ENCODE measurements around the gene CCDC88C. TPM values are rescaled to one million over a fixed set of nuclear protein-coding genes. Genes with fewer than 3 reads are reported as not detected.

Gene CCDC88C
- total and polyA plus RNA-seq, 2 experiments from 2014 or later, result 23.6 to 60.7 TPM

- H3F3A ChIP-seq (replicated peaks; ENCODE audit: low read depth), result no peaks in the 10 kb centered on the region
- ATAC-seq (no peak), DNase-seq (ENCODE audit: low spot score) (no peak)
- H3K4me3 ChIP-seq, result no peak overlapping the region
- TF ChIP-seq REST (IDR thresholded peaks at IDR 0.05; ENCODE audit: unreplicated experiment) (no peak), JUNB (IDR thresholded peaks at IDR 0.05; ENCODE audit: unreplicated experiment) (no peak), NANOG (IDR thresholded peaks at IDR 0.05; ENCODE audit: borderline replicate concordance) (no peak), ZNF331 (CRISPR knock-in tag; IDR thresholded peaks at IDR 0.05; ENCODE audit: low read depth) (no peak), EZH2phosphoT487 (IDR thresholded peaks at IDR 0.05; ENCODE audit: unreplicated experiment) (no peak)
- TF ChIP-seq, protein P1, sequence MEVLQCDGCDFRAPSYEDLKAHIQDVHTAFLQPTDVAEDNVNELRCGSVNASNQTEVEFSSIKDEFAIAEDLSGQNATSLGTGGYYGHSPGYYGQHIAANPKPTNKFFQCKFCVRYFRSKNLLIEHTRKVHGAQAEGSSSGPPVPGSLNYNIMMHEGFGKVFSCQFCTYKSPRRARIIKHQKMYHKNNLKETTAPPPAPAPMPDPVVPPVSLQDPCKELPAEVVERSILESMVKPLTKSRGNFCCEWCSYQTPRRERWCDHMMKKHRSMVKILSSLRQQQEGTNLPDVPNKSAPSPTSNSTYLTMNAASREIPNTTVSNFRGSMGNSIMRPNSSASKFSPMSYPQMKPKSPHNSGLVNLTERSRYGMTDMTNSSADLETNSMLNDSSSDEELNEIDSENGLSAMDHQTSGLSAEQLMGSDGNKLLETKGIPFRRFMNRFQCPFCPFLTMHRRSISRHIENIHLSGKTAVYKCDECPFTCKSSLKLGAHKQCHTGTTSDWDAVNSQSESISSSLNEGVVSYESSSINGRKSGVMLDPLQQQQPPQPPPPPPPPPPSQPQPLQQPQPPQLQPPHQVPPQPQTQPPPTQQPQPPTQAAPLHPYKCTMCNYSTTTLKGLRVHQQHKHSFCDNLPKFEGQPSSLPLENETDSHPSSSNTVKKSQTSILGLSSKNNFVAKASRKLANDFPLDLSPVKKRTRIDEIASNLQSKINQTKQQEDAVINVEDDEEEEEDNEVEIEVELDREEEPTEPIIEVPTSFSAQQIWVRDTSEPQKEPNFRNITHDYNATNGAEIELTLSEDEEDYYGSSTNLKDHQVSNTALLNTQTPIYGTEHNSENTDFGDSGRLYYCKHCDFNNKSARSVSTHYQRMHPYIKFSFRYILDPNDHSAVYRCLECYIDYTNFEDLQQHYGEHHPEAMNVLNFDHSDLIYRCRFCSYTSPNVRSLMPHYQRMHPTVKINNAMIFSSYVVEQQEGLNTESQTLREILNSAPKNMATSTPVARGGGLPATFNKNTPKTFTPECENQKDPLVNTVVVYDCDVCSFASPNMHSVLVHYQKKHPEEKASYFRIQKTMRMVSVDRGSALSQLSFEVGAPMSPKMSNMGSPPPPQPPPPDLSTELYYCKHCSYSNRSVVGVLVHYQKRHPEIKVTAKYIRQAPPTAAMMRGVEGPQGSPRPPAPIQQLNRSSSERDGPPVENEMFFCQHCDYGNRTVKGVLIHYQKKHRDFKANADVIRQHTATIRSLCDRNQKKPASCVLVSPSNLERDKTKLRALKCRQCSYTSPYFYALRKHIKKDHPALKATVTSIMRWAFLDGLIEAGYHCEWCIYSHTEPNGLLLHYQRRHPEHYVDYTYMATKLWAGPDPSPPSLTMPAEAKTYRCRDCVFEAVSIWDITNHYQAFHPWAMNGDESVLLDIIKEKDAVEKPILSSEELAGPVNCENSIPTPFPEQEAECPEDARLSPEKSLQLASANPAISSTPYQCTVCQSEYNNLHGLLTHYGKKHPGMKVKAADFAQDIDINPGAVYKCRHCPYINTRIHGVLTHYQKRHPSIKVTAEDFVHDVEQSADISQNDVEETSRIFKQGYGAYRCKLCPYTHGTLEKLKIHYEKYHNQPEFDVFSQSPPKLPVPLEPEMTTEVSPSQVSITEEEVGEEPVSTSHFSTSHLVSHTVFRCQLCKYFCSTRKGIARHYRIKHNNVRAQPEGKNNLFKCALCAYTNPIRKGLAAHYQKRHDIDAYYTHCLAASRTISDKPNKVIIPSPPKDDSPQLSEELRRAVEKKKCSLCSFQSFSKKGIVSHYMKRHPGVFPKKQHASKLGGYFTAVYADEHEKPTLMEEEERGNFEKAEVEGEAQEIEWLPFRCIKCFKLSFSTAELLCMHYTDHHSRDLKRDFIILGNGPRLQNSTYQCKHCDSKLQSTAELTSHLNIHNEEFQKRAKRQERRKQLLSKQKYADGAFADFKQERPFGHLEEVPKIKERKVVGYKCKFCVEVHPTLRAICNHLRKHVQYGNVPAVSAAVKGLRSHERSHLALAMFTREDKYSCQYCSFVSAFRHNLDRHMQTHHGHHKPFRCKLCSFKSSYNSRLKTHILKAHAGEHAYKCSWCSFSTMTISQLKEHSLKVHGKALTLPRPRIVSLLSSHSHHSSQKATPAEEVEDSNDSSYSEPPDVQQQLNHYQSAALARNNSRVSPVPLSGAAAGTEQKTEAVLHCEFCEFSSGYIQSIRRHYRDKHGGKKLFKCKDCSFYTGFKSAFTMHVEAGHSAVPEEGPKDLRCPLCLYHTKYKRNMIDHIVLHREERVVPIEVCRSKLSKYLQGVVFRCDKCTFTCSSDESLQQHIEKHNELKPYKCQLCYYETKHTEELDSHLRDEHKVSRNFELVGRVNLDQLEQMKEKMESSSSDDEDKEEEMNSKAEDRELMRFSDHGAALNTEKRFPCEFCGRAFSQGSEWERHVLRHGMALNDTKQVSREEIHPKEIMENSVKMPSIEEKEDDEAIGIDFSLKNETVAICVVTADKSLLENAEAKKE (CRISPR knock-in tag; IDR thresholded peaks at IDR 0.05), result no peak
- H4K20me1 ChIP-seq (replicated peaks; ENCODE audit: insufficient read depth), result 0 out of 2 replicates have a peak, but pooled peaks cover 4% of the 10 kb centered on the region
- H2AFZ ChIP-seq, result no peak overlapping the region
- peaks cover 25% of the 10 kb centered on the region for H3K36me3 Mint-ChIP-seq (ENCODE audit: low read depth)
- H3K9me3 Mint-ChIP-seq, result no peaks in the 10 kb centered on the region; the same call in 2 of the 3 replicates
- peaks cover 6% of the 10 kb centered on the region for H3K27me3 Mint-ChIP-seq (ENCODE audit: insufficient read depth, low read depth, poor library complexity)
- H3K4me2 ChIP-seq, result no peak overlapping the region
- H3K27ac ChIP-seq (ENCODE audit: low read depth), result no peak overlapping the region
- H3K4me1 Mint-ChIP-seq, result 0 out of 3 replicates have a peak, but pooled peaks cover 2% of the 10 kb centered on the region
- H3K4me3 Mint-ChIP-seq, result no peak overlapping the region
- no peaks in the 10 kb centered on the region for H3K9me2 ChIP-seq (ENCODE audit: insufficient read depth)
- H3K27ac Mint-ChIP-seq, result no peak overlapping the region
- no peaks in the 10 kb centered on the region for H3K79me2 ChIP-seq (replicated peaks; ENCODE audit: insufficient read depth)
- no peaks in the 10 kb centered on the region for H3K27me3 ChIP-seq (ENCODE audit: insufficient read depth)
- peaks cover 6% of the 10 kb centered on the region; the same call in 1 of the 2 replicates for H3K36me3 ChIP-seq (ENCODE audit: insufficient read depth)
- H3K4me1 ChIP-seq (ENCODE audit: insufficient read depth), result no peaks in the 10 kb centered on the region
These were observed 144.2 kb downstream of the CCDC88C start for GRCh38 chr14:91273273-91273884.
